ENCODE results near the gene OR8H3.
"Not testable (repeated sequence)": the region's sequence is repeated elsewhere in the genome, so short reads cannot be mapped to it uniquely, and the experiment has no call there.

OR8H3 gene

GRCh38 chr11:56122073-56122472 lies at the start of gene OR8H3:
Gene OR8H3 (plus strand): TSS chr11:56122373. CDS start chr11:56122373, 0 bp downstream.
- no peak for DNase-seq

- no peak for DNase-seq
Measured at GRCh38 chr11:56089697-56090096, 32.5 kb upstream of the OR8H3 start.

- no peak for DNase-seq
Measured at GRCh38 chr11:56093008-56093407, 29.2 kb upstream of the OR8H3 start, which contains the start of gene OR8I2. Gene OR8I2 (plus strand): TSS chr11:56093308. CDS start chr11:56093308, 0 bp downstream.

- DNase-seq = no peak
Measured at GRCh38 chr11:56103210-56103737, 18.9 kb upstream of the OR8H3 start, which contains the start of gene OR8H2. Gene OR8H2 (plus strand): TSS chr11:56103687. CDS start chr11:56105043, 1,356 bp downstream.

GRCh38 chr11:56140151-56140661 lies 18.0 kb downstream of the OR8H3 start, which contains the start of gene OR8J3:
Gene OR8J3 (minus strand): TSS chr11:56140201. CDS start chr11:56137718, 2,483 bp downstream.
- no peak for DNase-seq

GRCh38 chr11:56143681-56144080 lies 21.5 kb downstream of the OR8H3 start:
- not testable (repeated sequence) for DNase-seq

- DNase-seq = no peak
Measured at GRCh38 chr11:56151376-56151775, 29.2 kb downstream of the OR8H3 start.

GRCh38 chr11:56152333-56152732 lies 30.2 kb downstream of the OR8H3 start:
- DNase-seq = no peak

- DNase-seq = no peak
Measured at GRCh38 chr11:56160217-56160616, 38.0 kb downstream of the OR8H3 start, which contains the start of gene OR8K5. Gene OR8K5 (minus strand): TSS chr11:56160317. CDS start chr11:56160317, 0 bp downstream.

GRCh38 chr11:56163804-56164203 lies 41.6 kb downstream of the OR8H3 start:
- no peak for DNase-seq

- no peak for DNase-seq
Measured at GRCh38 chr11:56172256-56172830, 50.2 kb downstream of the OR8H3 start.
